ENCODE data around the gene TRIM46.
A peak's percentile ranks its signal among the peaks of the same experiment; 100 is the strongest.

TRIM46 gene

DNA sequence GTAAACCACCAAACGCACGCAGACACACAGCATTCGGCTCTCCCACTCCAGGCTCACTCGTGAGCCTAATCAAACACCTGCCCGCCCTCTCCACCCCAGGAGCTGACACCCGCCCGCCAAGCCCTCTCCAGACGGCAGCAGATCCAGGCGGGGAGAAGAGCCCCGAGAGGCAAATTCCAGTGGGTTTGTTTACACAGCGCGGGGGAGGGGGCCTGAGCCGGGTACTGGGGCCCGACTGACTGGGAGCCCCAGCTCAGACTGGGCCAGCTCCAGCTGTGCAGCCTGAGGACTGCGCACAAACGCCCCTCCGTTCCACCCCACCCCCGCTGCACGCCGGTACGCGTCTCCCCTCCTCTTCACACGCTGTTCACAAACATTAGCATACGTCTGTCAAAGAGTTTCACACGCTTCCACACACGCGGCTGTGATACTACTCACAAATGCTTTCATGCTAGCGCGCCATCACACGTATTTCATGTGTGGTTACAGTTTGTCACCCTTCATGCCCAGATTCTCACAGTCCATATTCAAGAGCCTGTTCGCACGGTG, 47.0 kb upstream of the TRIM46 start:
- TF ChIP-seq, protein P1, sequence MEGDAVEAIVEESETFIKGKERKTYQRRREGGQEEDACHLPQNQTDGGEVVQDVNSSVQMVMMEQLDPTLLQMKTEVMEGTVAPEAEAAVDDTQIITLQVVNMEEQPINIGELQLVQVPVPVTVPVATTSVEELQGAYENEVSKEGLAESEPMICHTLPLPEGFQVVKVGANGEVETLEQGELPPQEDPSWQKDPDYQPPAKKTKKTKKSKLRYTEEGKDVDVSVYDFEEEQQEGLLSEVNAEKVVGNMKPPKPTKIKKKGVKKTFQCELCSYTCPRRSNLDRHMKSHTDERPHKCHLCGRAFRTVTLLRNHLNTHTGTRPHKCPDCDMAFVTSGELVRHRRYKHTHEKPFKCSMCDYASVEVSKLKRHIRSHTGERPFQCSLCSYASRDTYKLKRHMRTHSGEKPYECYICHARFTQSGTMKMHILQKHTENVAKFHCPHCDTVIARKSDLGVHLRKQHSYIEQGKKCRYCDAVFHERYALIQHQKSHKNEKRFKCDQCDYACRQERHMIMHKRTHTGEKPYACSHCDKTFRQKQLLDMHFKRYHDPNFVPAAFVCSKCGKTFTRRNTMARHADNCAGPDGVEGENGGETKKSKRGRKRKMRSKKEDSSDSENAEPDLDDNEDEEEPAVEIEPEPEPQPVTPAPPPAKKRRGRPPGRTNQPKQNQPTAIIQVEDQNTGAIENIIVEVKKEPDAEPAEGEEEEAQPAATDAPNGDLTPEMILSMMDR (IDR thresholded peaks at IDR 0.05; ENCODE audit: low read depth, low read length): peak; percentile 39; the same call in 1 of the 2 replicates
- Histone ChIP-seq H3K4me3 (ENCODE audit: low read depth, low read length) (peak overlapping the region; percentile 50), H3K36me3 (peaks cover 3% of the 10 kb centered on the region; the same call in 1 of the 2 replicates), H3K27me3 (ENCODE audit: insufficient read depth, low read depth, severe bottlenecking) (peaks cover 16% of the 10 kb centered on the region), H3K9me3 (ENCODE audit: severe bottlenecking) (no peaks in the 10 kb centered on the region), H3K27ac (no peak overlapping the region)
- peak; percentile 69 for DNase-seq

DNA sequence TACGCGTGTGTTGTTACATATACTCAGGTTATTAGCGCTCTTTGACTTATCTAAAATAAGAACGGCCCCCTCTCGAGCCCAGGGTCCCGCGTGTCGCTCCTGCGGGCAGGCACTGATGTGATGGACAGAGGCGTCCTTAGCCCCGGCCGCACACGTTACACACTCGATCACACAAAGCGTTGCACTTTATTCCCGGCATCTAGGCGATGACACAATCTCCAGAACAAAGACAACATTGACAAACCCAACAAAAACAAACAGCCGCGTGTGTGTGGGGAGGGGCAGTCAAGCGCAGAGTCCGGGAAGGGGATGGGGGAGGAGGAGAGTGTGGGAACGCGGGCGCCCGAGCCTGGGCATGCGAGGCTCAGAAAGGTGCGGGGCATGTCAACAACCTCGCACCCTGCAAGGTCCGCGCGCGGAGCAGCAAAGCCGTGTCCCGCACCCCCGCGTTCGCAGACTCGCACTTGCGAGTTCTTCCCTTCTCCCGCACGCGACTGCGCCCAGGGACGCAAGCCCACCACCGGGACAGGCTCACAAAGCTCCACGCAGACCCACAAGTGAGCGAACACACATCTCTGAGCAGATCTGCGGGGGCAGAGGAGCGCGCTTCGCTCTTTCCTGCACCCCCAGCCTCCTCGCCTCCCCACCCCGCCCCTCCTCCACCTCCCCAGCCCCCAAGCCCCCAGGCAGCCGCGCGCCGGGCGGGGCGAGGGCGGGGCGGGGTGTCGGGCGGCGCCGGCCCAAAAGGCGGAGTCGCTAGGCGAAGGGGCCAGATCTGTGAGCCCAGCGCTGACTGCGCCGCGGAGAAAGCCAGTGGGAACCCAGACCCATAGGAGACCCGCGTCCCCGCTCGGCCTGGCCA, 46.3 kb upstream of the TRIM46 start, which contains the start of gene EFNA1:
Gene EFNA1 (plus strand): TSS at position 772 of the 862 bp plus-strand sequence. CDS start 102 bp downstream, outside the sequence.
- Histone ChIP-seq H3K4me3 (ENCODE audit: low read depth, low read length) (peak within 1 kb of the TSS; percentile 50), H3K36me3 (peaks cover 4% of the 10 kb centered on the region; the same call in 1 of the 2 replicates), H3K27ac (no peak within 1 kb of the TSS), H3K27me3 (ENCODE audit: insufficient read depth, low read depth, severe bottlenecking) (peaks cover 16% of the 10 kb centered on the region), H3K9me3 (ENCODE audit: severe bottlenecking) (no peaks in the 10 kb centered on the region)
- DNase-seq: peak; percentile 77
- TF ChIP-seq, protein P1 (IDR thresholded peaks at IDR 0.05; ENCODE audit: low read depth, low read length): no peak

DNA sequence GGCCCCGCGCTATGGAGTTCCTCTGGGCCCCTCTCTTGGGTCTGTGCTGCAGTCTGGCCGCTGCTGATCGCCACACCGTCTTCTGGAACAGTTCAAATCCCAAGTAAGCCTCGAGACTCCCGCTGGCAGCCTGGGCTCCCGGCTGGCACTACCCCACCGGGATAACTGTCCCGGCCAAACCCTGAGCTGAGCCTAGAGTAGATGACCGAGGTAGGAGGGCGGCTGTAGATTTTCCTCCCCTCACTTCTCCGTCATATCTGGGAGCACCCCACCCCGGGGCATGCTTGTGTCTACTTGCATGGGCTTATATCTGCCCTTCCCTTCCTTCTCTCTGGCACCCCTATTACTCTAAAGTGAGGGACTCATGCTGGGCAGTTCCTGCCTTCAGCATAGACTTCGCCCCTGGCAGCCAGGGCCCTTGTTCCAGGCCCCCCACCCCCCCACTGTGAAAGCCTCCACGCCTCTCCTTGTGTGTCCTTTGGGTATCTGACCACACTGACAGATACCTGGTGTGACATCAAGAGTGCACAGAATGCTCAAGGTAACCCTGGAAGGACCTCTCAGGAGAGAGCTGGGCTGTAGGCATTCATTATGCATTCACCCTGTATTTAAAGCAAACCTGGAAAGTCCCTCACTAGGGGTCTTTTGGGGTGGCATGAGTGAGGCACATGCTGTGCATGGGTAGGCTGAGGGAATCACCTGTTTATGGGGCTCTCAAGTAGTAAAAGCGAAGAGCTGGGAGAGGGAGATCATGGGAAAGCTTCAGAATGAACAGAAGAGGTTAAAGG, 45.5 kb upstream of the TRIM46 start:
- H3K4me3 ChIP-seq (ENCODE audit: low read depth, low read length): peak overlapping the region; percentile 50
- no peak overlapping the region for H3K27ac ChIP-seq
- no peak for DNase-seq
- H3K36me3 ChIP-seq: peaks cover 4% of the 10 kb centered on the region; the same call in 1 of the 2 replicates
- H3K9me3 ChIP-seq (ENCODE audit: severe bottlenecking): no peaks in the 10 kb centered on the region
- TF ChIP-seq, protein P1 (IDR thresholded peaks at IDR 0.05; ENCODE audit: low read depth, low read length): no peak
- peaks cover 16% of the 10 kb centered on the region for H3K27me3 ChIP-seq (ENCODE audit: insufficient read depth, low read depth, severe bottlenecking)

DNA sequence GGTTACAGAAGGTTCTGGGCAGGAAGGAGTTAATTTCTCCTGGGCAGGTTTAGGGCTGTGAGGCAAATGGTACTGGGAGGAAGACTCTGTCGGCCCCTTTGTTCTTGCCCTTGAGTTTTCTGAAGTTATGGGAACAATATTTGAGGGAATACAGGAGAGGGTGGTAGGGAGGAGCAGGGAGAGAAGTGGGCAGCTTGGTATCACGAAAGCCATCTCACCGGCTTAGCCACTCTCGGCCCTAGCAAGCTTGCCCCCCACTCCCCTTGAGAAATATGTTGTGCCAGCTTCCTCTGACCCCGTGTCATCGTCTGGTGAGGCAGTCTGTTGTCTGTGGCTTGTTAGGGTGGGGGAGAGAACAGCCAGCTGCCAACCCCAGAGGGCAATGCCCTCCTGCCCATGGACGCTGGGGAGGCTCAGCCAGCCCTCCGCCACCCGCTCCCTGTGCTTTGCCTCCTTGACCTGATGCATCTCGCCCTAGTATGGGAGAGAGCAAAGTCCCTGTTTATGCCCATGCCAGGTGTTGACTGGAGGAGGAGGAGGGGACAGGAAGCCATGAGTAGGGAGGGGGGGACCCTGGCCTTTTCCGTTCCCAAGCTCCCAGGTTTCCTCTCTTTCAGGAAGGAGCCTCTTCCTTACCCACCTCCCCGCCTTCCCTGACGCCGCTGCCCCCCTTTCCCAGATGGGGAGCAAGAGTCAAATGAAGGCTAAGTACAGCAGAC, 44.7 kb upstream of the TRIM46 start:
- peaks cover 16% of the 10 kb centered on the region for H3K27me3 ChIP-seq (ENCODE audit: insufficient read depth, low read depth, severe bottlenecking)
- H3K27ac ChIP-seq: no peak overlapping the region
- no peaks in the 10 kb centered on the region for H3K9me3 ChIP-seq (ENCODE audit: severe bottlenecking)
- H3K36me3 ChIP-seq: peaks cover 7% of the 10 kb centered on the region; the same call in 1 of the 2 replicates
- TF ChIP-seq, protein P1 (IDR thresholded peaks at IDR 0.05; ENCODE audit: low read depth, low read length): no peak
- DNase-seq: no peak
- H3K4me3 ChIP-seq (ENCODE audit: low read depth, low read length): no peak overlapping the region

Data from WERI-Rb-1 (cell line).